Renal cortical epithelial cell (primary cell): ENCODE measurements around the gene DOCK7. TPM values are rescaled to one million over a fixed set of nuclear protein-coding genes. Genes with fewer than 3 reads are reported as not detected.

ENCODE experiments used
- DNase-seq: peaks from one replicate; pipeline ENCODE4 v3.0.0-alpha.2; 2011; ENCODE audit warnings: low read depth
- total RNA-seq: library from RNA; depleted of rRNA; stranded (reverse); fragments of >200 nt; gene quantifications from 2 replicates; pipeline ENCODE4 v1.2.3, GENCODE V29; 2014

The DOCK7 gene
- total RNA-seq, 1 donor from 2014 or later = 132 TPM

- DNase-seq = no peak
Measured at GRCh38 chr1:62448221-62448933, 239.8 kb downstream of the DOCK7 start.

GRCh38 chr1:62444701-62445100 lies 243.5 kb downstream of the DOCK7 start:
- no peak for DNase-seq

- DNase-seq = peak; percentile 77
Measured at GRCh38 chr1:62439652-62440371, 248.4 kb downstream of the DOCK7 start.

- no peak for DNase-seq
Measured at GRCh38 chr1:62438163-62438562, 250.0 kb downstream of the DOCK7 start.

- no peak for DNase-seq
Measured at GRCh38 chr1:62437273-62437940, 250.8 kb downstream of the DOCK7 start.

GRCh38 chr1:62436466-62437272 lies 251.5 kb downstream of the DOCK7 start, which contains the start of gene USP1:
USP1 (plus strand) TSS chr1:62437049; CDS start chr1:62439868, 2,819 bp downstream.
- DNase-seq = peak; percentile 99

GRCh38 chr1:62436039-62436465 lies 252.1 kb downstream of the DOCK7 start:
- no peak for DNase-seq

- no peak for DNase-seq
Measured at GRCh38 chr1:62435231-62436038, 252.8 kb downstream of the DOCK7 start.

- DNase-seq = no peak
Measured at GRCh38 chr1:62434618-62435001, 253.6 kb downstream of the DOCK7 start.

- DNase-seq = no peak
Measured at GRCh38 chr1:62433861-62434617, 254.1 kb downstream of the DOCK7 start.

GRCh38 chr1:62429581-62429980 lies 258.6 kb downstream of the DOCK7 start:
- DNase-seq = no peak

GRCh38 chr1:62428351-62428750 lies 259.8 kb downstream of the DOCK7 start:
- peak; percentile 33 for DNase-seq

- DNase-seq = no peak
Measured at GRCh38 chr1:62426794-62427193, 261.4 kb downstream of the DOCK7 start.

- peak; percentile 75 for DNase-seq
Measured at GRCh38 chr1:62426237-62426636, 261.9 kb downstream of the DOCK7 start.

- no peak for DNase-seq
Measured at GRCh38 chr1:62425041-62425440, 263.1 kb downstream of the DOCK7 start.

GRCh38 chr1:62424411-62424810 lies 263.8 kb downstream of the DOCK7 start:
- peak; percentile 66 for DNase-seq

GRCh38 chr1:62423580-62424242 lies 264.5 kb downstream of the DOCK7 start:
- no peak for DNase-seq

GRCh38 chr1:62420214-62420613 lies 268.0 kb downstream of the DOCK7 start:
- DNase-seq = no peak

- DNase-seq = no peak
Measured at GRCh38 chr1:62417351-62417999, 270.7 kb downstream of the DOCK7 start.
